SK-N-SH treated with all-trans-retinoic acid at 6 μM for 48 hours (cell line): Measurements from ENCODE around the gene HDAC4.

ENCODE experiments used
- CSRNP3 ChIP-seq: fragments of 250-450 bp; sonication (Bioruptor Pico); IDR thresholded peaks from 2 replicates; pipeline ENCODE4 v1.5.1; 2021; ENCODE audit warnings: mild to moderate bottlenecking, moderate library complexity
- ISL1 ChIP-seq: fragments of 250-450 bp; sonication (Bioruptor Pico); IDR thresholded peaks from 2 replicates; pipeline ENCODE4 v2.1.2; 2022; ENCODE audit warnings: mild to moderate bottlenecking, moderate library complexity
- TCF4 ChIP-seq: fragments of 250-450 bp; sonication (Bioruptor Pico); IDR thresholded peaks from 2 replicates; pipeline ENCODE4 v1.8.0; 2021; ENCODE audit warnings: mild to moderate bottlenecking, moderate library complexity, borderline replicate concordance

GRCh38 chr2:239275044-239275685 lies 125.7 kb downstream of the HDAC4 start:
- TF ChIP-seq ISL1 (CRISPR knock-in tag) (no peak), CSRNP3 (CRISPR knock-in tag) (no peak), TCF4 (peak; percentile 76)
